Stimulated activated CD8-positive, alpha-beta memory T cell treated with anti-CD3 and anti-CD28 coated beads, Interleukin-4, amount 100 ng/mL, for 1 hour (primary cell): Measurements from ENCODE around the gene GPATCH4.

Experiments used
- DNase-seq, 2 donors: peaks; one replicate each; pipeline ENCODE4 v3.0.0-alpha.2; 2020; ENCODE audit warnings: low read depth in 2 of 2, low spot score in 1 of 2

GPATCH4 gene

GRCh38 chr1:156551066-156551643, 50.1 kb downstream of the GPATCH4 start:
- no peak for DNase-seq

- no peak for DNase-seq
Measured at GRCh38 chr1:156550346-156550745, 50.9 kb downstream of the GPATCH4 start.

- no peak for DNase-seq
Measured at GRCh38 chr1:156549831-156550230, 51.4 kb downstream of the GPATCH4 start.

GRCh38 chr1:156549390-156549789, 51.9 kb downstream of the GPATCH4 start:
- no peak for DNase-seq

GRCh38 chr1:156547982-156548381, 53.3 kb downstream of the GPATCH4 start:
- no peak for DNase-seq

GRCh38 chr1:156547434-156547833, 53.8 kb downstream of the GPATCH4 start:
- DNase-seq = no peak

- no peak for DNase-seq
Measured at GRCh38 chr1:156546267-156546666, 55.0 kb downstream of the GPATCH4 start.

- DNase-seq = no peak
Measured at GRCh38 chr1:156544592-156545102, 56.6 kb downstream of the GPATCH4 start.
